CD4-positive, alpha-beta T cell treated with Interleukin-21 for 1 hour (primary cell): ENCODE data around the gene KLHDC7A.
A peak's percentile ranks its signal among the peaks of the same experiment; 100 is the strongest.
"Not testable (repeated sequence)": the region's sequence is repeated elsewhere in the genome, so short reads cannot be mapped to it uniquely, and the experiment has no call there.

Experiments used
- DNase-seq: peaks from one replicate; pipeline ENCODE4 v3.0.0-alpha.2; 2020

The KLHDC7A gene

GRCh38 chr1:18480315-18481189 lies at the start of gene KLHDC7A:
Gene KLHDC7A (plus strand): TSS chr1:18480930. CDS start chr1:18480982, 52 bp downstream.
- DNase-seq: no peak

DNA sequence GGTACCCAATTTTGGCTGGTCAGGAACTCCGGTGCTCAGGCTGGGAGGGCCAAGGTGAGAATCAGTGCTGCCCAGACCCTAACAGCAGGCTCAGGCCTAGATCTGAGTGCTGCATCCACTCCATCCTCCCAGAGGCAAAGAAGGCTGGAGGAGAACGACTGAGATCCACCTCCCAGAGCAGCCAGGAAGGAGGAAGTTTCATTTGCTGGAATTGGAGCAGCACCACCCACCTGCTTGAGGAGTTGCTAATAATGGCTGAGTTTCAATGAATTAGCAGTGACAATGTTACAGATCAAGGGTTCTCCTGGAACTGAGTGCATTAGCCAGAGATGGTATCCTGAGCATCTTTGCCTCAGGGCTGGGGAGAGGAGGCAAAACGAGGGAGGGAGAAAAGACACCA lies 46.7 kb upstream of the KLHDC7A start:
- DNase-seq: no peak

GRCh38 chr1:18440385-18441226 lies 40.1 kb upstream of the KLHDC7A start:
- no peak for DNase-seq

- no peak for DNase-seq
Observed at GRCh38 chr1:18443587-18444520, 36.9 kb upstream of the KLHDC7A start.

DNA sequence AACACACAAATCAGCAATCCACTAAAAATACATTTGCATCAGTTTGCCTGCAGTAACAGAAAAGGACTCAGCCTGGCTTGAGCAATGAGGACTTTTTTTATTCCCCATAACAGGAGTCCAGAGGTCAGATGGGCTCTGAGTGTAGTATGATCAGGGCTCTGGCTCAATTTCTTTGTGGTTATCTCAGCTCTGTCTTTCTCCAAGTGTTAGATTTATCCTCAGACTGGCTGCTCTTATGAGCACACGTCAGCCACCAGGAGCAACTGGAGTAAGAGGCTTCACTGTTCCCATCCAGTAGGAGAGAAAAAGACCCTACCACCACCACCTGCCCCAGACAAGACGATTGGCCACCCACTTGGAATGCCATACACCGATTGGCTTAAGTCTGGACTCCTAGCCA lies 36.2 kb upstream of the KLHDC7A start:
- DNase-seq: no peak

- no peak for DNase-seq
Observed at GRCh38 chr1:18446751-18447150, 34.0 kb upstream of the KLHDC7A start.

- no peak for DNase-seq
Observed at GRCh38 chr1:18447509-18448220, 33.1 kb upstream of the KLHDC7A start.

GRCh38 chr1:18448889-18449288 lies 31.8 kb upstream of the KLHDC7A start:
- no peak for DNase-seq

- peak; percentile 14 for DNase-seq
Observed at GRCh38 chr1:18452550-18452949, 28.2 kb upstream of the KLHDC7A start.

DNA sequence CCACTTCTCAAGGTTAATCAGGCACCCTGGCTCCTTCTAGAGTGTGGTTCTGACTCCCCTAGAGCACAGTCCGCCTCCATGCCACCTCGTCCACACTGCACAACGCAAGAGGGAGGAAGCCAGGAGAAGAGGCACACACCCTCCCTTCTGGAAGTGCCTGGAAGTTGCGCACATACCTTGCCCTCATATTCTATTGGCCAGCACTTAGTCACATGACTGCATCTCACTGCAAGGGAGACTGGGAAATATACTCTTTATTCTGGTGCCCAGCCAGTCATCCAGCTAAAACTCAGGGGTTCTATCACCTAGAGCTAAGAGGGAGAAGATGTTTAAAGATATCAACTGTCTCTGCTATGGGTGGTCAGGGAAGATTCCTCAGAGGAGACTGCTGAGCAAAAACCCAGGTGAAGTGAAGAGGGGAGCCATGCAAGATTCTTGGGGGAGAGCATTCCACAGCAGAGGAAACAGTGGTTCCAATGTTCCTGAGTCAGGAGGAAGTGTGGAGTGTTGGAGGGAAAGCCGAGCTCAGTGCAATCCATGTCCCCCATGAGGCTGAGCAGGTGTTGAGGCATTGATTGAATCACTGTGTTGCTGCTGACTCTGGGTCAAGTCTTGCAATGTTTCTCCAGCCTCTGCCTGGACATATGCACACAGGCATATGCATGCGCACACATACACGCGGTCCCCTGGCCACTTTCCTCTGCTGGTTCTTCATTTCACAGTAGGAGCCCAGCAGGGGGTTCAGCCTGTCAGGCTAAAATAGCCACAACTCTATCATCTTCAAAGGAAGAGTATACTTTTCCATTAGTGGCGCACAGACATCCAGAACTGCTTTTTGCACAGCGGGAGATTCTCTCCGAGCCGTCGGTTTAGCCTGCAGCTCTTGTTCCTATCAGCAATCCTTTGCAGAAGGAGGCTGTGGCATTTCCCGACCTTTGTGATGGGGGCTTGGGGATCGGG lies 22.3 kb upstream of the KLHDC7A start:
- no peak for DNase-seq

DNA sequence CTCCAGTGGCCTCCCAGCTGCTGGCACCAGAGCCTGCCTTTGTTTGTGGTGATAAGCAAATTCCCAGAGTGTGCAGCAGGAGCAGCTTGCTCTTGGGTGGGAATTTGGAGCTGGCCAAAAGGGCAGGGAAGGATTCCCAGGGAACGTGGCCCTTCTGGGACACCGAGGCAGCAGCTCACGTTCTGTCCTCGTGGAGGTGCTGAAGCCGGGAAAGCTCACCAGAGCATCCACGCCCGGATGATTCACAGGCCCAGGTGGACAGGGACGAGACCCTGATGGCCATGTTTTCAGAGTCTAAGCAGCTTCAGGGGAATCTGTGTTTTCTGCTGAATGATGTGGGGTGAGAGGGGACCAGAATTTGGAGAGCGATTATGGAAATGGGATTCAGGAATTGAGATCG lies 19.1 kb upstream of the KLHDC7A start:
- no peak for DNase-seq

- DNase-seq: not testable (repeated sequence)
Observed at GRCh38 chr1:18462517-18462916, 18.2 kb upstream of the KLHDC7A start.

- DNase-seq: no peak
Observed at GRCh38 chr1:18463063-18463462, 17.7 kb upstream of the KLHDC7A start.

- DNase-seq: no peak
Observed at GRCh38 chr1:18463984-18464664, 16.6 kb upstream of the KLHDC7A start.

- DNase-seq: no peak
Observed at GRCh38 chr1:18464665-18465050, 16.1 kb upstream of the KLHDC7A start.

- no peak for DNase-seq
Observed at GRCh38 chr1:18466676-18467075, 14.1 kb upstream of the KLHDC7A start.

DNA sequence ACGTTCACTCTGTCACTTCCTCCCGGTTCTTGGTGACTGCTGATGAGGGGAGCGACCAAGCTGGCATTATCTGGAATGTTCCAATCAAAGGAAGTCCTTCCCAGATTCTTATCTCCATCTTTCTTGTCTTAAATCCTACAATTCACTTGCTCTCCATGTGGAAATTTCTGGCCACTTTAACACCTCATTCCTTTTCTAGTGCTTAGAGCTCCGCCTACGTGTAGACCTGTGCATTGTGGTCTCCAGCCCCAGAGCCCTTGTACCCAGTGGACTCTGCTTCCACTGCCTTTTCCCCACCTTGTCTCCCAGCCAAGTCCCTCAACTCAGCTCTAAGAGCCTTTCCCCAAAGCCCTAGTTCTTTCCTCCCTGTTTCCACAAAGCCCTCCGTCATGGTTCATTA lies 12.2 kb upstream of the KLHDC7A start:
- DNase-seq: no peak

GRCh38 chr1:18469514-18469913 lies 11.2 kb upstream of the KLHDC7A start:
- no peak for DNase-seq

DNA sequence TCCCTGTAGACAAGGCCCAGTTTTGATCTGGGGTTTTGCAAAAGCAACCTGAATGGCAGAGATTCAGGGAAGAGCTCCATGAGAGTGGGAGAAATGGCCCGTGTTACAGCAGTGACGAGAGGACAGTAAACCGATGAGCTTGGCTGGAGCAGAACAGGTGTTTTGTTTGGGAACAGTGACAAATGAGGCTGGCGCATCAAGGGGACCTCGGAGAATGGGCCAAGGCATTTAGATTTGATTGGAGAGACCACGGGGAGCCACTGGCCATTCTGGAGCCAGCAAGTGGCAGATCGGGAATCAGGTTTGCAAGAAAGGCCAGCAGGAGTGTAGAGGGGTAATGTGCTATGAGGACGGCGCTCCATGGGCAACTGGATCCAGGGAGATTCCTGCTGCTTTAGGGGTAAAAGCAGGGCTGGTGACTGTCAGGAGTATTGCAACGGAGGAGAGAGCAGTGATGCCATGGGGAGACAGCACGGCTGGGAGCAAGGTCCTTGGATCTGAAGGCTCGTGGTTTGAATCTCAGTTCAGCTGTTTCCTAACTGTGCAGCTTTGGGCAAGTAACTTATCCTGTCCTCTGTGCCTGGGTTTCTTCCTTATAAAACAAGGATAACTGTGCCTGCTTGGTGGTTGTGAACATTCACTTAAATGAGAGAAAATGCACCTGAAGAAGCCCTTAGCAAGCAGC lies 9.9 kb upstream of the KLHDC7A start:
- no peak for DNase-seq
